NT2/D1 (cell line): ENCODE results near the gene BCL2.
A peak's percentile ranks its signal among the peaks of the same experiment; 100 is the strongest.

Experiments
- DNase-seq: peaks from one replicate; pipeline ENCODE4 v3.0.0-alpha.2; 2011; ENCODE audit warnings: low read depth, low spot score
- H3K27me3 ChIP-seq: 2 replicates; pipeline ENCODE4 v1.6.0; 2011; ENCODE audit warnings: mild to moderate bottlenecking; ENCODE audit not compliant: insufficient read length, insufficient read depth
- H3K36me3 ChIP-seq: 2 replicates; pipeline ENCODE4 v1.6.1; 2011; ENCODE audit warnings: mild to moderate bottlenecking, low read length, mixed read lengths; ENCODE audit not compliant: insufficient read depth, insufficient read length
- H3K4me1 ChIP-seq: 2 replicates; pipeline ENCODE4 v1.5.1; 2011; ENCODE audit not compliant: insufficient read depth, insufficient read length
- H3K4me3 ChIP-seq: 2 replicates; pipeline ENCODE4 v1.5.1; 2011; ENCODE audit warnings: low read depth; ENCODE audit not compliant: insufficient read length
- H3K9ac ChIP-seq: 2 replicates; pipeline ENCODE4 v1.6.0; 2011; ENCODE audit warnings: low read depth; ENCODE audit not compliant: insufficient read length
- H3K9me3 ChIP-seq: 2 replicates; pipeline ENCODE4 v1.5.1; 2011; ENCODE audit warnings: mild to moderate bottlenecking, low read length; ENCODE audit not compliant: insufficient read depth
- SUZ12 ChIP-seq: IDR thresholded peaks from 2 replicates; pipeline ENCODE4 v1.6.1; 2011; ENCODE audit not compliant: insufficient read length, insufficient read depth; ENCODE audit errors: extremely low read depth
- YY1 ChIP-seq: IDR thresholded peaks from 2 replicates; pipeline ENCODE4 v1.6.1; 2011; ENCODE audit not compliant: insufficient read length, insufficient read depth
- ZNF274 ChIP-seq: IDR thresholded peaks from 2 replicates; pipeline ENCODE4 v1.6.1; 2011; ENCODE audit warnings: mild to moderate bottlenecking, low read depth, low read length

BCL2 gene

GRCh38 chr18:63142594-63143225 is 176.9 kb downstream of the BCL2 start:
- Histone ChIP-seq H3K4me1 (no peaks in the 10 kb centered on the region), H3K9ac (no peak overlapping the region), H3K4me3 (no peak overlapping the region), H3K36me3 (no peaks in the 10 kb centered on the region), H3K9me3 (no peaks in the 10 kb centered on the region), H3K27me3 (no peaks in the 10 kb centered on the region)
- TF ChIP-seq SUZ12 (no peak), YY1 (no peak), ZNF274 (no peak)
- no peak for DNase-seq

DNA sequence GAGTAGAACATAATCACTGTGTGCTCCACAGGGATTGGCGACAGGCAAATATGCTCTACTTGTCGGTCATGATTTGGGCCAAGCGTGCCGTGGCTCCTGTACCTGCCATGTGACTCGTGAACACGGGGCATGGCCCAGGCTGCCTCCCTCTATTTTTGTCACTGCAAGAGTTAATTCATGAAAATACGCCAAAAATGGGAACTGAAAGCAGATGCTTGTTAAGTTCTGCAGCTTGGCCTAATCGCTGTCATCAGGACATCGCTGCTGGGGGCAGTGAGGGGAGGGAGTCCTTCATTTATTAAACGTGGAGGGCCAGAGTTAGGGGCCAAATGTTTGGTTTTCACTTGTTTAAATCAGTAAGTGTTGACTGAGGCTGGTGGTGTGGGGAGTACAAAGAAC is 177.8 kb downstream of the BCL2 start:
- TF ChIP-seq YY1: no peak
- TF ChIP-seq SUZ12: no peak
- no peak for TF ChIP-seq ZNF274
- Histone ChIP-seq H3K27me3 (no peaks in the 10 kb centered on the region), H3K9ac (no peak overlapping the region), H3K9me3 (no peaks in the 10 kb centered on the region), H3K36me3 (no peaks in the 10 kb centered on the region), H3K4me3 (no peak overlapping the region), H3K4me1 (no peaks in the 10 kb centered on the region)
- DNase-seq: no peak

GRCh38 chr18:63140997-63141777 is 178.4 kb downstream of the BCL2 start:
- Histone ChIP-seq H3K9ac (no peak overlapping the region), H3K27me3 (no peaks in the 10 kb centered on the region), H3K4me3 (no peak overlapping the region), H3K4me1 (no peaks in the 10 kb centered on the region), H3K9me3 (no peaks in the 10 kb centered on the region), H3K36me3 (no peaks in the 10 kb centered on the region)
- DNase-seq: no peak
- TF ChIP-seq SUZ12 (no peak), ZNF274 (no peak), YY1 (no peak)

DNA sequence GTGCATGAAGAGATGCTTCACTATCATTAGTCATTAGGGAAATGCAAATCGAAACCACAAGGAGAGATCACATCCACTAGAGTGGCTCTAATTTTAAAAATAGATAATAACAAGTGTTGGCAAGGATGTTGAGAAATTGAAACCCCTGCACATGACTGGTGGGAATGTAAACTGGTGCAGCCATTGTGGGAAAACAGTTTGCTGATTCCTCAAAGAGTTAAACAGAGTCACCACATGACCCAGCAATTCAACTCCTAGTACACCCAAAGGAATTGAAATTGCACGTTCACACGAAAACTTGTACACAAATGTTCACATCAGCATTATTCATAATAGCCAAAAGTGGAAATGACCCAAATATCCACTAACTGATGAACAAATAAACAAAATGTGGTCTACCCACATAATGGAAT is 179.5 kb downstream of the BCL2 start:
- Histone ChIP-seq H3K9me3 (no peaks in the 10 kb centered on the region), H3K36me3 (no peaks in the 10 kb centered on the region), H3K4me3 (no peak overlapping the region), H3K9ac (no peak overlapping the region), H3K27me3 (no peaks in the 10 kb centered on the region), H3K4me1 (no peaks in the 10 kb centered on the region)
- no peak for TF ChIP-seq YY1
- TF ChIP-seq ZNF274: no peak
- TF ChIP-seq SUZ12: no peak
- no peak for DNase-seq

GRCh38 chr18:63138436-63139340 is 180.9 kb downstream of the BCL2 start:
- Histone ChIP-seq H3K9ac (no peak overlapping the region), H3K4me1 (no peaks in the 10 kb centered on the region), H3K9me3 (no peaks in the 10 kb centered on the region; the same call in 1 of the 2 replicates), H3K4me3 (no peak overlapping the region), H3K36me3 (no peaks in the 10 kb centered on the region), H3K27me3 (no peaks in the 10 kb centered on the region)
- TF ChIP-seq SUZ12 (no peak), ZNF274 (no peak), YY1 (no peak)
- peak; percentile 55 for DNase-seq

DNA sequence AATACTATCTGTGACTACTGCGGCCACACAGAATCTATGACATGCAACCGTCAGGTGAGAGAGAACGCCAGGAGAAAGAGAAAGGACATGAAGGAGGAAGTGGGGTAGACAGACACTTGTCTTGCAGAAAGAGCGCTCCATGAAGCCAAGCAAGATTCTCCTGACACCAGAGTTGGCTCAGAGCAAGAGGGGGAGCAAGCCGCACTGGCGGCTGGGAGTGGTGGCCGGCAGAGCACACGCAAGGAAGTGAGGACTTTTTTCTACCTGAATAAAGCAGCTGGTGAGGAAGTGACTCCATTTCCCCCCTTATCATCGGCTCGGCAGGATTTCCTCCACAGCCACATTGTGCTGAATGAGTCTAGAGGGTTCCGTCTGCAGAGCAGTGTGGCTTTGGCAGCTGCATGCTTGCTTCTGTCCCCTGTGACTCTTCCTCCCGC is 181.6 kb downstream of the BCL2 start:
- no peak for TF ChIP-seq SUZ12
- no peak for TF ChIP-seq YY1
- TF ChIP-seq ZNF274: no peak
- H3K27me3 ChIP-seq: no peaks in the 10 kb centered on the region
- no peaks in the 10 kb centered on the region; the same call in 1 of the 2 replicates for H3K9me3 ChIP-seq
- no peak for DNase-seq
- H3K36me3 ChIP-seq: no peaks in the 10 kb centered on the region
- no peak overlapping the region for H3K9ac ChIP-seq
- no peaks in the 10 kb centered on the region for H3K4me1 ChIP-seq
- no peak overlapping the region for H3K4me3 ChIP-seq

- TF ChIP-seq YY1 (no peak), SUZ12 (no peak), ZNF274 (no peak)
- no peaks in the 10 kb centered on the region for H3K27me3 ChIP-seq
- no peak for DNase-seq
- H3K9me3 ChIP-seq: no peaks in the 10 kb centered on the region; the same call in 1 of the 2 replicates
- H3K4me1 ChIP-seq: no peaks in the 10 kb centered on the region
- H3K36me3 ChIP-seq: no peaks in the 10 kb centered on the region
- H3K4me3 ChIP-seq: no peak overlapping the region
- H3K9ac ChIP-seq: no peak overlapping the region
These were observed 184.5 kb downstream of the BCL2 start for GRCh38 chr18:63135101-63135500.
